SK-N-MC (cell line): ENCODE measurements around the gene AOPEP.

Experiments used
- DNase-seq: peaks from one replicate; pipeline ENCODE4 v3.0.0-alpha.2; 2011; ENCODE audit warnings: low read depth, low spot score
- H3K27ac ChIP-seq: fragments of 200-600 bp; sonication (generic); 2 replicates; pipeline ENCODE4 v1.5.1; 2016; ENCODE audit warnings: mixed run types
- H3K36me3 ChIP-seq: fragments of 200-600 bp; sonication (generic); 2 replicates; pipeline ENCODE4 v1.6.1; 2017; ENCODE audit warnings: antibody characterized with exemption, low read length, mixed read lengths; ENCODE audit not compliant: insufficient read depth
- H3K4me3 ChIP-seq: fragments of 200-600 bp; sonication (generic); 2 replicates; pipeline ENCODE4 v1.5.1; 2016
- H3K9ac ChIP-seq: fragments of 200-600 bp; sonication (generic); 2 replicates; pipeline ENCODE4 v1.8.0; 2017; ENCODE audit warnings: mixed run types, mixed read lengths; ENCODE audit not compliant: insufficient read length
- H3K9me3 ChIP-seq: fragments of 200-600 bp; sonication (generic); 2 replicates; pipeline ENCODE4 v1.6.1; 2017; ENCODE audit warnings: low read depth, mild to moderate bottlenecking, antibody characterized with exemption, low read length, moderate library complexity, mixed read lengths
- EZH2 ChIP-seq: fragments of 200-600 bp; sonication (generic); IDR thresholded peaks from one replicate; pipeline ENCODE4 v1.6.1; 2017; ENCODE audit warnings: antibody characterized with exemption
- FOXP2 ChIP-seq: optimal IDR thresholded peaks from 2 replicates; pipeline ENCODE3; 2011; ENCODE audit warnings: mild to moderate bottlenecking, moderate library complexity; ENCODE audit not compliant: insufficient read depth; ENCODE audit errors: extremely low read length, control extremely low read depth
- POLR2AphosphoS5 ChIP-seq: IDR thresholded peaks from 2 replicates; pipeline ENCODE4 v1.6.1; 2012; ENCODE audit warnings: mild to moderate bottlenecking, low read depth, low read length, borderline replicate concordance

The AOPEP gene

GRCh38 chr9:94946256-94946655, 219.8 kb downstream of the AOPEP start:
- H3K9me3 ChIP-seq: no peaks in the 10 kb centered on the region
- no peaks in the 10 kb centered on the region for H3K36me3 ChIP-seq
- H3K27ac ChIP-seq: no peak overlapping the region
- DNase-seq: no peak
- no peak overlapping the region for H3K4me3 ChIP-seq
- no peak for TF ChIP-seq FOXP2
- no peak for TF ChIP-seq EZH2
- no peak for TF ChIP-seq POLR2AphosphoS5
- no peak overlapping the region for H3K9ac ChIP-seq

- no peak for DNase-seq
- no peak overlapping the region for H3K9ac ChIP-seq
- H3K4me3 ChIP-seq: no peak overlapping the region
- no peak for TF ChIP-seq POLR2AphosphoS5
- no peak for TF ChIP-seq FOXP2
- no peak for TF ChIP-seq EZH2
- H3K36me3 ChIP-seq: no peaks in the 10 kb centered on the region
- H3K27ac ChIP-seq: no peak overlapping the region
- no peaks in the 10 kb centered on the region for H3K9me3 ChIP-seq
Measured at GRCh38 chr9:94948567-94949235, 222.2 kb downstream of the AOPEP start.

GRCh38 chr9:94949370-94949769, 222.9 kb downstream of the AOPEP start:
- no peak for TF ChIP-seq EZH2
- no peak for TF ChIP-seq FOXP2
- no peak for TF ChIP-seq POLR2AphosphoS5
- Histone ChIP-seq H3K36me3 (no peaks in the 10 kb centered on the region), H3K9ac (no peak overlapping the region), H3K9me3 (no peaks in the 10 kb centered on the region), H3K27ac (no peak overlapping the region), H3K4me3 (no peak overlapping the region)
- no peak for DNase-seq

- Histone ChIP-seq H3K9me3 (no peaks in the 10 kb centered on the region), H3K36me3 (no peaks in the 10 kb centered on the region), H3K27ac (no peak overlapping the region), H3K9ac (no peak overlapping the region), H3K4me3 (no peak overlapping the region)
- TF ChIP-seq FOXP2 (no peak), POLR2AphosphoS5 (no peak), EZH2 (no peak)
- no peak for DNase-seq
Measured at GRCh38 chr9:94950040-94950578, 223.6 kb downstream of the AOPEP start.

GRCh38 chr9:94950579-94951323, 224.3 kb downstream of the AOPEP start:
- no peak overlapping the region for H3K9ac ChIP-seq

GRCh38 chr9:94951324-94952135, 225.0 kb downstream of the AOPEP start:
- 0 out of 2 replicates have a peak, but pooled peaks cover 3% of the 10 kb centered on the region for H3K36me3 ChIP-seq
- H3K4me3 ChIP-seq: no peak overlapping the region
- no peak for DNase-seq
- no peaks in the 10 kb centered on the region for H3K9me3 ChIP-seq
- H3K27ac ChIP-seq: no peak overlapping the region
- H3K9ac ChIP-seq: no peak overlapping the region
- no peak for TF ChIP-seq POLR2AphosphoS5

More at GRCh38 chr9:94950579-94951323, 224.3 kb downstream of the AOPEP start:
- TF ChIP-seq POLR2AphosphoS5 (no peak), FOXP2 (no peak), EZH2 (no peak)
- H3K4me3 ChIP-seq: no peak overlapping the region
- DNase-seq: no peak
- H3K27ac ChIP-seq: no peak overlapping the region
- H3K9me3 ChIP-seq: no peaks in the 10 kb centered on the region
- 0 out of 2 replicates have a peak, but pooled peaks cover under 1% of the 10 kb centered on the region for H3K36me3 ChIP-seq

- no peak overlapping the region for H3K27ac ChIP-seq
- no peak overlapping the region for H3K9ac ChIP-seq
- 0 out of 2 replicates have a peak, but pooled peaks cover 3% of the 10 kb centered on the region for H3K36me3 ChIP-seq
- H3K9me3 ChIP-seq: no peaks in the 10 kb centered on the region
- TF ChIP-seq FOXP2: no peak
- TF ChIP-seq EZH2: no peak
- TF ChIP-seq POLR2AphosphoS5: no peak
- DNase-seq: no peak
- H3K4me3 ChIP-seq: no peak overlapping the region
Measured at GRCh38 chr9:94952565-94953373, 226.3 kb downstream of the AOPEP start.
